HG02870 (cell line): ENCODE results near the gene KRT77.
"Not testable (repeated sequence)": the region's sequence is repeated elsewhere in the genome, so short reads cannot be mapped to it uniquely, and the experiment has no call there.

Experiments used
- ATAC-seq: cut with Tn5 transposase; IDR thresholded peaks from one replicate; pipeline ENCODE4 v1.9.1; 2021; ENCODE audit warnings: mild to moderate bottlenecking, moderate library complexity; ENCODE audit not compliant: unreplicated experiment

KRT77 gene

GRCh38 chr12:52677671-52678070 lies 25.7 kb downstream of the KRT77 start:
- no peak for ATAC-seq

- no peak for ATAC-seq
These were observed 26.2 kb downstream of the KRT77 start for GRCh38 chr12:52677126-52677525.

- no peak for ATAC-seq
These were observed 27.2 kb downstream of the KRT77 start for GRCh38 chr12:52676163-52676562.

- ATAC-seq = no peak
These were observed 28.0 kb downstream of the KRT77 start for GRCh38 chr12:52675301-52675701.

GRCh38 chr12:52674433-52674775 lies 28.9 kb downstream of the KRT77 start:
- no peak for ATAC-seq

- ATAC-seq = no peak
These were observed 29.5 kb downstream of the KRT77 start for GRCh38 chr12:52673713-52674432.

GRCh38 chr12:52673217-52673616 lies 30.1 kb downstream of the KRT77 start:
- ATAC-seq = no peak

- ATAC-seq = no peak
These were observed 30.9 kb downstream of the KRT77 start for GRCh38 chr12:52672321-52672933.

- ATAC-seq = no peak
These were observed 32.4 kb downstream of the KRT77 start for GRCh38 chr12:52670961-52671360.

GRCh38 chr12:52670506-52670905 lies 32.8 kb downstream of the KRT77 start:
- ATAC-seq = no peak

- ATAC-seq = not testable (repeated sequence)
These were observed 33.4 kb downstream of the KRT77 start for GRCh38 chr12:52669941-52670340.

GRCh38 chr12:52669426-52669825 lies 33.9 kb downstream of the KRT77 start:
- ATAC-seq = no peak

- ATAC-seq = no peak
These were observed 35.4 kb downstream of the KRT77 start for GRCh38 chr12:52667931-52668330.

- no peak for ATAC-seq
These were observed 35.8 kb downstream of the KRT77 start for GRCh38 chr12:52667509-52667908.

- no peak for ATAC-seq
These were observed 36.9 kb downstream of the KRT77 start for GRCh38 chr12:52666471-52666870.

GRCh38 chr12:52663420-52663819 lies 39.9 kb downstream of the KRT77 start:
- ATAC-seq = no peak

GRCh38 chr12:52662918-52663229 lies 40.5 kb downstream of the KRT77 start:
- ATAC-seq = no peak

- ATAC-seq = no peak
These were observed 41.0 kb downstream of the KRT77 start for GRCh38 chr12:52662093-52662917.

- ATAC-seq = no peak
These were observed 41.7 kb downstream of the KRT77 start for GRCh38 chr12:52661668-52662067.

- ATAC-seq = no peak
These were observed 42.3 kb downstream of the KRT77 start for GRCh38 chr12:52660934-52661499.

- ATAC-seq = no peak
These were observed 43.4 kb downstream of the KRT77 start for GRCh38 chr12:52659951-52660350.

GRCh38 chr12:52659395-52659794 lies 43.9 kb downstream of the KRT77 start:
- no peak for ATAC-seq
